GM18868 (cell line): ENCODE data around the gene TRPC4AP.
"Not testable (repeated sequence)": the region's sequence is repeated elsewhere in the genome, so short reads cannot be mapped to it uniquely, and the experiment has no call there.

Source experiments
- ATAC-seq: cut with Tn5 transposase; IDR thresholded peaks from one replicate; pipeline ENCODE4 v1.9.1; 2021; ENCODE audit warnings: mild to moderate bottlenecking, moderate library complexity; ENCODE audit not compliant: unreplicated experiment

The TRPC4AP gene

DNA sequence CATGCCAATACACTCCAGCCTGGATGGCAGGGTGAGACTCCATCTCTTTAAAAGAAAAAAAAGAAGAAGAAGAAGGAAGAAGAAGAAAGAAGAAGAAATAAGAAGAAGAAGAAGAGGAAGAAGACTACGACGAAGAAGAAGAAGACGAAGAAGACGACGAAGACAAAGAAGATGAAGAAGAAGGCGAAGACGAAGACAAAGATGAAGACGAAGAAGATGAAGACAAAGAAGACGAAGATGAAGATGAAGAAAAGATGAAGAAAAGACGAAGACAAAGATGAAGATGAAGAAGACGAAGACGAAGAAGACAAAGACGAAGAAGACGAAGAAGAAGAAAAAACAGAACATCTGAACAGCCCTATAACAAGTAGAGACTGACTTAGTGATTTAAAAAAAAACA, 33.0 kb downstream of the TRPC4AP start:
- no peak for ATAC-seq

- ATAC-seq, result no peak
These were observed 33.5 kb downstream of the TRPC4AP start for GRCh38 chr20:35059110-35059509.

- ATAC-seq, result no peak
These were observed 36.9 kb downstream of the TRPC4AP start for GRCh38 chr20:35055445-35056276.

- no peak for ATAC-seq
These were observed 37.8 kb downstream of the TRPC4AP start for GRCh38 chr20:35054814-35055213.

DNA sequence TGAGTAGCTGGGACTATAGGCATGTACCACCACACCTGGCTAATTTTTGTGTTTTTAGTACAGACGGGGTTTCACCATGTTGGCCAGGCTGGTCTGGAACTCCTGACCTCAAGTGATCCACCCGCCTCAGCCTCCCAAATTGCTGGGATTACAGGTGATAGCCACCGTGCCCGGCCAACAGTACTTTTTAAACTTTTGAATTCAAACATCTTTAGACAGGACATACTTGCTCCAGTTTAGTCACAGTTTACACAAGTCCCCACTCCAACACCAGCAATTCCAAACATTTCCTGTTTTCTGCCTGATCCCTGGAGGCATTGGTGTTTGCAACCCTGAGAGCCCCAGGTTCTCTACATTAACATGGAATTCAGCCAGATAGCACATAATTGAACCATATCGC, 40.0 kb downstream of the TRPC4AP start:
- ATAC-seq, result not testable (repeated sequence)

DNA sequence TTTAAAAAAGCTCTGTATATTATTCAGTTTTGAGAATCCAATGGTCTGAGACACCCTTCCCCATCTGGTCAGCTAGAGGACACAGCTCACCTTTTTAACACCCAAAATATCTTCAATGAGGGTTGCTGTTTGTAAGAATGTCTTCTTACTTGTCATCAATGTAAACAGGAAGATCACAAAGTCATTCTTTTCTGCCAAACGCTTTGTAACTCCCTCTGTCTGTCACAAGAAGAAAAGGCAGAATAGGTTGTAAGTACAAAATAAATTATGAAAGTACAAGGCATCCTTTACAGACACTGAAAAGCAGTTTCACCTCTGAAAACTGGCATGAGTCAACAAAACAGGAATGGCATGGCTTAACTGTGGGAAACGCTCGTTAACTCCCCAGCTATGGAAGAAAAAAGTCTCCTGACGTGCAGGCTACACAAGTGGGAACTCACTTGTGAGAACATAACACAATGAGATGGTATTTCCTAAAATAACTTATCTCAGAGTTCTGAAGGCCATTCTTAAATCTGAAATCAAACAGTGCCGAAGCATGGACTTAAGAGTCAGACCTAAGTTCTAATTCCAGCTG, 42.7 kb downstream of the TRPC4AP start:
- no peak for ATAC-seq

DNA sequence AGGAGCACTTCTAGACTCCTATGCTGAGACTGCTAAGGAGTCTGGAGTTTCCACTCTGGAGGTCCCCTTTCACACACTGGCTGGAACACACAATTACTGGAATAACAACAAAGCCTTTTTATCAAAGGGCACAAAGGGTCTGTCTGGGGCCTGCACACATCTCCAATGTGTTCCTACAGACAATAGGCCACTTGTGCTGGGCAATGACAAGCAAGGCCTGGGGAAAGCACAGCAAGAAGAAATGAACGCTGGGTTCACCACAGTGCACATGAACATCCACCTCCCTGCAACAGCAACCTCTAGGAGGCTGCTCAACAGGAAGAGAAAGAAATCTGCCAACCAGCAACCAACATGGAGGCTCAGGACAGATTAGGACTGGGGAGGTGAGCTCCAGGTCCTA, 43.9 kb downstream of the TRPC4AP start:
- no peak for ATAC-seq

- no peak for ATAC-seq
These were observed 50.3 kb downstream of the TRPC4AP start for GRCh38 chr20:35042268-35042667.

DNA sequence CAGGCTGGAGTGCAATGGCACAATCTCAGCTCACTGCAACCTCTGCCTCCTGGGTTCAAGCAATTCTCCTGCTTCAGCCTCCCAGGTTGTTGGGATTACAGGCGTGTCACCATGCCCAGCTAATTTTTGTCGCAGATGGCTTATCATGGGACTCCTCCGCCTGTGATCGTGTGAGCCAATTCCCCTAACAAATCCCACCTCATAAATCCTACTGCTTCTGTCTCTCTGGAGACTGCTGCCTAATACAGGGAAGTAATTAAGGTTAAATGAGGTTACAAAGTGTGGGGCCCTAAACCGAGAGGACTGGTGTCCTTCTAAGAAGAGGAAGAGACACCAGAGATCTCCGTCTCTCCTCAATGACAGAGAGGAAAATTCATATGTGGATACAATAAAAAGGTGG, 52.0 kb downstream of the TRPC4AP start:
- no peak for ATAC-seq

- no peak for ATAC-seq
These were observed 52.6 kb downstream of the TRPC4AP start for GRCh38 chr20:35039846-35040489.

- ATAC-seq, result no peak
These were observed 53.5 kb downstream of the TRPC4AP start for GRCh38 chr20:35039146-35039545.

- ATAC-seq, result no peak
These were observed 58.5 kb downstream of the TRPC4AP start for GRCh38 chr20:35034145-35034544.

GRCh38 chr20:35030136-35030535, 62.5 kb downstream of the TRPC4AP start:
- ATAC-seq, result no peak

GRCh38 chr20:35027301-35027700, 65.3 kb downstream of the TRPC4AP start:
- ATAC-seq, result no peak

- ATAC-seq, result no peak
These were observed 67.5 kb downstream of the TRPC4AP start for GRCh38 chr20:35025116-35025515.

DNA sequence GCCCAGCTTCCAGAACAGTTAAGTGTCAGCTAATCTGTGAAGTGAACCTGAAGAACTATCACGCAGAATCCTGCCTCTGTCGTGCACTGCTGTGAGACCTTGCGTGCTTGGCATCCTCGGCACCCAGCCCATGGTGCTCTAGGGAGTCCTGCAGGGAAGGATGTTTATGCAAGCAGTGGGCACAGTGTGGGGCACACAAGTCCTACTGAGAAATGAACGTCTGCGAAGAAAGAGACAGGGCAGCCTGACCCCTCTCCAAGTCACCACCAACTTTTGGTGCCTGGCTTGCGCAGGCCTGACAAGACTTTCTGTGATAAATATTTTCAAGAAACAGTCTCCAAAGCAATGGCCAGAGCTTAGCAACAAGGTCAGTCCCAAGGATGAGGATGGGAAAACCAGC, 69.0 kb downstream of the TRPC4AP start:
- no peak for ATAC-seq

DNA sequence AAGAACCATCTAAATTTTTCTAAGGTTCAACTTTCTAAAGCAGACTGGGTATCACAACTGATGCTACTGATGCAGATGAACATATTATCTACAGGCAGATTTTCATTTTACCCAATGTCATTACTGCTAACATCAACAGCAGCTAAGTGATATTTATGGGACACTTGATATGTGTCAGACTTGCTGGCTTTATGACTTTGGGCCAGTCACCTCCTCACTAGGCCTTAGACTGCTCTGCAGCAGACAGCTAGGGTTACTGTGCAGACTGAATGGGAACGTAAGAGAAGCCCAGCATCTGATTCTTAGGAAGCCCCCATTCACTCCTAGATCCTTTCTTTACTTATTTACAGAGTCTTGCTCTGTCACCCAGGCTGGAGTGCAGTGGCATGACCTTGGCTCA, 70.8 kb downstream of the TRPC4AP start:
- ATAC-seq, result no peak

DNA sequence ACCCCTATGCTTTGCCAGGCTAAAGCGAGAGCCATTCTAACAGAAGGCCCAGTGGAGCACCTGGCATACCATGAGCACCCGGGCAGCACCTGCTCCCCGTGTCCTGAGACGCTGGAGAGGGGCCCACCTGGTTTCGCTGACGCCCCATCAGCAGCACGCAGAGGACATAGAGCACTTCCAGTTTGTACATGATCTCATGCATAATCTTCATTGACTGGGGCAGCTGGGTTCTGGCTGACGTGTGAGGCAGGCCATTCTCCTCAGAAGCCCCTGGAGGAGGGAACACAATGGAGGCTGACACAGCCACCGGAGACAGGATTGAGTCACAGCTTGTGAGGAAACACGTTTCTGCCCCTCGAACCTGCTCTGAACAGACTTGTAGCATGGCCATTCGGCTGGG, 71.5 kb downstream of the TRPC4AP start:
- ATAC-seq, result no peak

DNA sequence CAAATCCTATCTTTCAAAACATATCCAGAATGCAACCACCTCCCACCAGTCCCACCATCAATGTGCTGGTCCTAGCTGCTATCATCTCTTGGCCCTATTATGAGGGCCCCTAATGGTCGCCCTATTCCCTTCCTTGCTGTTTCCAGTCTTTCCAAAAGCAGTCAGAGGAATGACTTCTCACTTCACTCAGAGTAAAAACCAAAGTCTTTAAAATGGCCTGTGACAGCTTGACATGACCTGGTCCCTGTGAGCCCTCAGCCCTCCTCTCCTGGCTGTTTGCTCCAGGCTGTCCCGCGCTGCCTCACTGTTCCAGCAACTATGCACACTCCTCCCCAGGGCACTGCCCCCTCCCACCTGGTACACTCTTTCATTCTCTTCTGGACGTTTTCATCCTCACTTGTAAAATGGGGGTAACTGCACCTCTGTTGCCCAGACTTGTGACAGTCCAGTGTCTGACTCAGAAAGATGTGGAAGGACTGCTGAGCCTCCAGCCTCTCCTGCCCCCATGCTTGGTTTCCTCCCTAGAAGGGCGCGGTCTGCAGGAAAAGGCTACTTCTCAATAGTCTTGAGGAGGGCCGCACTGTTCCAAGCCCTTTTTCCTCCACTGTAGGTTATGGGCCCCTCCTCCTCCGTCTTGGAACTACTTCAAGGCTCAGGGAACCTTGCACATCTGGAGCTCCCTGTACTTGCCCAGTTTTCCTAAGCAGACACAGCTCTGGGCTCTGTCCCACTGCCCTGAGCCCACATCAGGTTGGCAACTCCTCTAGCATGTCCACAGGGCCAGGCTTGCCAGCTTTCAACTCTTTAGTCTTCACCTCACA, 72.3 kb downstream of the TRPC4AP start:
- ATAC-seq, result no peak

GRCh38 chr20:35018590-35019371, 73.8 kb downstream of the TRPC4AP start:
- ATAC-seq, result no peak
